CD4-positive, alpha-beta T cell treated with Interleukin-6 at 100 ng/mL for 8 hours (primary cell): ENCODE data around the gene LSM3.
"Not testable (repeated sequence)": the region's sequence is repeated elsewhere in the genome, so short reads cannot be mapped to it uniquely, and the experiment has no call there.

Experiments
- DNase-seq: peaks from one replicate; pipeline ENCODE4 v3.0.0-alpha.2; 2020; ENCODE audit warnings: mixed read lengths, low spot score

LSM3 gene

GRCh38 chr3:14222457-14222856, 43.8 kb downstream of the LSM3 start:
- DNase-seq = no peak

DNA sequence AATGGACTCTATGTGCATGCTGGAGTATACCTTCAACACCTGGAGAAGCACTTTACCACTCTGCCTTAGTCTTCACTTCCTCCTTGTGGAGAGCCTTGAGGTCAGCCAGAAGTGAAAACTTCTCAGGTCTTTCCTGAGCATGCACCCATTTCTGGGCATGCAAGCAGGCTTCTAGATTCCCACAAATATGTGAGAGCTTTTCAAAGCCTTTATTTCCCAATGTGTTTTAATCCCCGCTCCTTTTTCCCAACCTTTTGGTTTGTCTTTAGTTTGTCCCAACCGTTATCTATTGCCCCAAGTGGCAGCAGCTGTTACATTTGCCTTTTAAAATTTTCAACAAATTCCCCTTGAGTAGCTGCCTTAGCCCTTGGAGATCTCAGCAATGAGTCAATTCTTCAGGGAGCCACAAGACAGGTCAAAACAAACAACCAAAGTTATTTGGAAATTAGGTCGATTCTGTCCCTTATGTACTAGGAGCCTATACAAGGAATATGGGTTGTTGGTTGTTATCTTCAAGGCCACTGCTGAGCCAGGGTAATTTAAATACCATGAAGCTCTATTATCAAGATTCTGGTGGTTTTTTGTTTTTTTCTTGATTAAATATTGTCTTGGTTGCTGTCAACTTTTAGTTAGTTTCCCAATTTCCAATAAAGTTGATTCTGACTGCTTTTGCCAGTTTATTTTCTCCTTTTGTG, 44.4 kb downstream of the LSM3 start:
- no peak for DNase-seq

DNA sequence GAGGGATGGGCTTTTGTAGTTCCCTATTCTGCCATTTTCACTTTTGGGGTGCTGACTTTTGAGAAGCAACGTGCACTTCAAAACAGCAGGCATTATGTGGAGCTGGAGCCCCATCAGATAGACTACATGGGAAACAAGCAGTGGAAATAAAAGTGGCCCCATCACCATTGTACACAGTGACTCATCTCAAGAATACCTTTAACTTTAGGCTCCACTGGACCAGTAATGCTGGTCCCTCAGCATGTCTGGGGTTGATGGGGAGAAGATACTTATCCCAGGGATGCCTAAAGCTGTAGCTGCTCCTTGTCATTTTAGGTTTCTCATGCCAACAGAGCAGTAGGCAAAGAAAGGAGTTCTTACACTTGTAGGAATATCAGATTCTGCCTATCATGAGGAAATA, 45.0 kb downstream of the LSM3 start:
- no peak for DNase-seq

- no peak for DNase-seq
These were observed 46.3 kb downstream of the LSM3 start for GRCh38 chr3:14224895-14225294.

GRCh38 chr3:14225421-14225820, 46.8 kb downstream of the LSM3 start:
- no peak for DNase-seq

DNA sequence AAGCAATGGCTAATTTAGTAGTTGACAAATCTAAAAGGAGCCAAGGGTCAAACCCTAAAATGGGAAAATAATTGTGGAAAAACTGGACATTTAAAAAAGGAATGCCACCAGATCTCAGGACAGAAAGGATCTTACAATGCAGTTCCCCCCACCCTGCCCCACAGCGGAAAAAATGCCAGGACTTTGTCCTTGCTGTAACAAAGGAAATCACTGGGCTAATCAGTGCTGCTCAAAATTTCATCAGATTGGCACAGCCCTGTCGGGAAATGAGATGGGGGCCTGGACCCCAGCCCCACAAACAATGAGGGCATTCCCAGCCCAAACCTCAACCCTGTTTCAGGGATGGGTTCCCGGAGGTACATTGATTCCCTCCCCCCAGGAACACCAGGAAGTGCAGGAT, 47.7 kb downstream of the LSM3 start:
- DNase-seq = not testable (repeated sequence)

DNA sequence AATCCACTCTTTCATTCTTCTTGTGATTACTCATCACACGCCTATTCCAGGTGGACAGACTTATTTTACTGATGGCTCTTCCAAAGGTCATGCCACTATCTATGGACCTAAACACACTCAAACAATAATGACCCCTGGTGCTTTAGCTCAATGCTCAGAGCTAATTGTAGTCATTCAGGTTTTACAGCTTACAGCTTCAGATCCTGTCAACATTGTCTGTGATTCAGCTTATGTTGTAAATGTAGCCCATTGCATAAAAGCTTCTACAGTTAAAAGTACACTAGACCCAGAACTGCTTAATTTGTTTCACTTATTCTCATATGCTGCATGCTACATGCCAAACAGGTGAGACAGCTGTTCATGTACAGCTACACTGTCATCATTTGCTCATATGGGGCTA, 49.2 kb downstream of the LSM3 start:
- no peak for DNase-seq

GRCh38 chr3:14228681-14229470, 50.3 kb downstream of the LSM3 start:
- DNase-seq = no peak

- DNase-seq = not testable (repeated sequence)
These were observed 51.1 kb downstream of the LSM3 start for GRCh38 chr3:14229695-14230094.

DNA sequence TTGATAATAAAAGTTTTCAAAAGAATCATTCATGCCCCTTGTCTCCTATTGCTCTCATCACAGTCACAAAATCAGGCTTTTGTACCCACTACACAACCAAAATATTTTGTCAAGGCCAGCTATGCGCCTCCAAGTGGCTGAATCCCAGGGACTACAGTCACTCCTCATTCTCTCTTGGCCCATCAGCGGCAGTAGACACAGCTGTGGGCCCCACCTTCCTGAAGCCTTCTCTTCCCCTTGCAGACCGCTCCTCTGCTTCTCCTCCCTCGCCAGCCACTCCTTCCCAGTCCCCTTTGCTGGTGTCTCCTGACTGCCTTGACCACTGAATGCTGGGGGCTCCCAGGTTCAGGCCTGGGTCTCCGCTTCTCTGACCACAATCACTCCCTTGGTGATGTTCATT, 52.1 kb downstream of the LSM3 start:
- DNase-seq = no peak

DNA sequence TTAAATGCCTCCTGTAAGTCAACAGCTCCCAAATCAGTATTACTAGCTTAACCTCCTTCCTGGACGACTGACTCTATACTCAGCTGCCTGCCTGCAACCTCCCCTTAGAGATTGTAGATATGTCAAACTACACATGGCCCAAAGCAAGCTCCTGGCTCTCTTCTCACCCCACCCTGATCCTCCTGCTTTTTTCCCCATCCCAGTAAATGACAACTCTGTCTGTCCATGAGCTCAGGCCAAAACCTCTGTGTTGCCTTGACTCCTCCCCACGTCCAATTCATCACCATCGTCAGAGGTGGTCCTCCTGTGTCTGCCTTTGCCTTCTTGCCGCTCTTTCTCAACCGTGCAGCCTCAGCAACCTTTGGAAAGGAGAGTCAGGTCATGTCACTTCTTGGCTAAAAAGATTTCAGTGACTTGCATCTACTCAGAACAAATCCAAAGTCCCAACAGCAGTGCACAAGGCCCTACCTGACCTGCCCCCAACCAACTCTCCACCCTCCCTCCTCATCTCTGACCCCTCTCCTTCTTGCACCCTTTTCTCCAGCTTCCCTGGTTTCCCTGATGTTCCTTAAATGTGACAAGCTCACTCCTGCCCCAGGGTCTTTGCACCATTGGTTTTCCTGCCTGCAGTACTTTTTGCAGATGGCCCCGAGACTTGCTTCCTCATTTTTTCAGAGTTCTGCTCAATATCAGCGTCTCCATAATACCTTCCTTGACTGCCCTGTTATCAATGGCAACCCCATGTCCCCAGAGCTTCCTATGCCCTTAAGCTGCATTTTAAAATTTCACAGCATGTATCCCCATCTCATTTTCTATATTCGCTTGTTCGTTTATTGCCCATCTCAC, 52.8 kb downstream of the LSM3 start:
- DNase-seq = no peak

DNA sequence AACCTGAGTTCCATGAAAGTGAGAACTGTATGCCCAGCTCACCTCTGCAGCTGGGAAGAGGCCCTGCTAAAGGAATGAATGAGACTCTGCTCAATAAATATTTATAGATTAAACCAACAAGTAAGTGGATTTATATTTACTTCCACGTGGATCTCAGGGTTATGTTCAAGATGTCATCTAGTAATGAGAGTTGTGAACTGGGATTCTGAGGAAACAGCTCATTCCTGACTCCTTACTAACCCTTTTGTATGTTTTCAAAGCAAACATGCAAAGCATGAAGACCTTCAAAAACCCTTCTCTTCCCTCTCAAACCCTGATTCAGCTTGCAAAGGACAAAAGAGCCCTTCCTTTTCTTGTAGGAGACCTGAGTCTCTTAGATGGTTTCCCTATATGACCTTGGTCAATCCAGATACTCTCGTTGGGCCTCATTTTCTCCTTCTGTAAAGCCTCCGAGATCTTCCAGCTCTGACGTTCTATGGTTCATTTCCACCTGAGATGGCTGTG, 53.4 kb downstream of the LSM3 start:
- DNase-seq = no peak

DNA sequence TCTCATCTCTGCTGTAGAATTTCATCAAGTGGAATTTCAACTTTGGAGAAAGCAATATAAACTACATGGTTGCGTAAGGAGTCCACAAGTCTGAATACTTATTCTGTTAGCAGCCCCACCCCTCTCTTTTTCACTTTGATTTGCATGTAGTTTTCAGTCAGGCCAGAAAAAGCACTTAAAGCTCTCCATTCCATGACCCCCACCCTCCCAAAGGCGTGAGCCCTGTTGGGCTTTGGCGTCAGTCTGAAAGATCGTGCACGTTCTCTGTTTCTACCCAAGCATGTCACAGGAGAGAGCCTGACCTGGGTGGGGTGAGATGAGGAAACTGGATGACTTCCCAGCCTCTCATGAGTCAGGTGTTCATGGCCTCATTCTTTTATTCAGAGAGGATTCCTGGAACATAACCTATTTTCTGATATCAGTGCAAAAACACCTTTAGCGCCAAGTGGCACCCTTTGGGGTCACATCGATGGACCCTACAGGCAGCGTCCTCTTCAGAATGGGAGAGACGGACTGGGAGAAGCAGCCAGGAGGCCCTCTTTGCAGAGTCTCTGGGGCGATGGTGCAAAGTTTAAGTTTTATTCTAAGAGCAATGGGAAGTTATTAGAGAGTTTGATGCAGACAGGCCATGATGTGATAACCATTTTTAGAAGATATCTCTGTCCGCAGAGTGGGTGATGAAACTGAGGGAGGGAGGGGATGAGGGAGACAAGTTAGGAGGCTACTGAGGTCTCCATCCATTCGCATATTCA, 55.8 kb downstream of the LSM3 start:
- no peak for DNase-seq

- no peak for DNase-seq
These were observed 56.6 kb downstream of the LSM3 start for GRCh38 chr3:14235003-14235911.

- DNase-seq = no peak
These were observed 57.3 kb downstream of the LSM3 start for GRCh38 chr3:14235912-14236295.

- no peak for DNase-seq
These were observed 58.3 kb downstream of the LSM3 start for GRCh38 chr3:14236902-14237301.

GRCh38 chr3:14237457-14237856, 58.8 kb downstream of the LSM3 start:
- DNase-seq = no peak

DNA sequence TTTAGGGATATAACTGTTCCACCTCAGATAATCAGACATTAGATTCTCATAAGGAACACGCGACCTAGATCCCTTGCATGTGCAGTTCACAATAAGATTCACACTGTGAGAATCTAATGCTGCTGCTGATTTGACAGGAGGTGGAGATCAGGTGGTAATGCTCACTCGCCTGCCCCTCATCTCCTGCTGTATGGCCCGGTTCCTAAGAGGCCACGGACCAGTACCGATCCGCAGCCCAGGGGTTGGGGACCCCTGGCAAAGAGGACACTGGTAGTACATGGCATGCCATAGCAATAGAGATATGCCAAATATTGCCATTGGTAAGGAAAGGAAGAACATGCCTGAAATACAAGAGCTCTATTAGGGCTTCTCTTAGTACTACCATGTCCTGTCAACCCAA, 59.7 kb downstream of the LSM3 start:
- DNase-seq = no peak

GRCh38 chr3:14238930-14239329, 60.3 kb downstream of the LSM3 start:
- no peak for DNase-seq

DNA sequence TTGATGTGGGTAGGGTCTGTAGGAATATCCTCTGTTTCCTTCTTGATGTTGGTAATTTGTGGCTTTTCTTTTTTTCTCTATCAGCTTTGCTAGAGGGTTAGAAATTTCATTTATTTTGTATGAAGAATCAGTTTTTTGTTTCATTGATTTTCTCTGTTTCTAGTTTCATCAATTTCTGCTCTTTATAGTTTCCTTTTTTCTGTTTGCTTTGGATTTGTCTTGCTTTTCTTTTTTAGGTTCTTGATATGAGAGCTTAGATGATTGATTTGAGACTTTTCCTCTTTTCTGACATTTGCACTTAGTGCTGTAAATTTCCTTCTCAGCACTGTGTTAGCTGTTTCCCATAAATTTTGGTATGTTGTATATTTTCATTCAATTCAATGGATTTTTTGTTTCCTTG, 61.3 kb downstream of the LSM3 start:
- DNase-seq = no peak

DNA sequence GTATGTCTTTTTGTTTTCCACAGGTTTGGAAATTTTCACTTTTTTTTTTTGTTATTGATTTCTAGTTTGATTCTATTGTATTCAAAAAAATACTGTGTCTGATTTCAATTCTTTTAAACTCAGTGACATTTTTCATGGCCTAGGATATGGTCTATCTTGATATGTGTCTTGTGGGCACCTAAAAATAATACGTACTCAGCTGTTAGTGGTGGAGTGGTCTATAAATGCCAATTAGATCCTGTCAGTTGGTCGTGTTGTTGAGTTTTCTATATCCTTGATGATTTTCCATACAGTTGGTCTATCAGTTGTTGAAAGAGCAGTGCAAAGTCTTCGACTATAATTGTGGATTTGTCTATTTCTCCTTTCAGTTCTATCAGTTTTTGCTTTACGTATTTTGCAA, 61.7 kb downstream of the LSM3 start:
- DNase-seq = no peak
